GM19324 (cell line): ENCODE measurements around the gene TPD52L1.
"Not testable (repeated sequence)": the region's sequence is repeated elsewhere in the genome, so short reads cannot be mapped to it uniquely, and the experiment has no call there.

Experiments used
- ATAC-seq: cut with Tn5 transposase; IDR thresholded peaks from one replicate; pipeline ENCODE4 v1.9.1; 2021; ENCODE audit warnings: mild to moderate bottlenecking, moderate library complexity; ENCODE audit not compliant: unreplicated experiment, low FRiP score

Gene TPD52L1, protein sequence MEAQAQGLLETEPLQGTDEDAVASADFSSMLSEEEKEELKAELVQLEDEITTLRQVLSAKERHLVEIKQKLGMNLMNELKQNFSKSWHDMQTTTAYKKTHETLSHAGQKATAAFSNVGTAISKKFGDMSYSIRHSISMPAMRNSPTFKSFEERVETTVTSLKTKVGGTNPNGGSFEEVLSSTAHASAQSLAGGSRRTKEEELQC

GRCh38 chr6:125153391-125154117, at the start of gene TPD52L1:
Gene TPD52L1, plus strand, starts transcription at chr6:125153773. Its CDS starts 179 bp downstream, at chr6:125153952.
- ATAC-seq, result peak; percentile 96

GRCh38 chr6:125104425-125104824, 49.1 kb upstream of the TPD52L1 start:
- no peak for ATAC-seq

DNA sequence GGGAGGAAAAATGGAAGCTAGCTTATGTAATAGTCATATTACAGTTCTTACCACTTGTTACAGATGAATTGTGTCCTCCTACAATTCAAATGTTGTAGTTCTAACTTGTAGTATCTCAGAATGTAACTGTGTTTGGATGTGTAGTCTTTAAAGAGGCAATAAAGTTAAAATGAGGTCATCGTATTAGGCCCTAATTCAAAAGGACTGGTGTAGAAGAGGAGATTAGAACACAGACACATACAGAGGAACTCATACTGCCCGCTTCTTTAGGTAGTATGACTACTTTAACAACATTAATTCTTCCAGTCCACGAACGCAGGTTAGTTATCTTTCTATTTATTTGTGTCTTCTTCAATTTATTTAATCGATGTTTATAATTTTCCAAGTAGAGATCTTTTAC, 46.5 kb upstream of the TPD52L1 start:
- ATAC-seq, result no peak

DNA sequence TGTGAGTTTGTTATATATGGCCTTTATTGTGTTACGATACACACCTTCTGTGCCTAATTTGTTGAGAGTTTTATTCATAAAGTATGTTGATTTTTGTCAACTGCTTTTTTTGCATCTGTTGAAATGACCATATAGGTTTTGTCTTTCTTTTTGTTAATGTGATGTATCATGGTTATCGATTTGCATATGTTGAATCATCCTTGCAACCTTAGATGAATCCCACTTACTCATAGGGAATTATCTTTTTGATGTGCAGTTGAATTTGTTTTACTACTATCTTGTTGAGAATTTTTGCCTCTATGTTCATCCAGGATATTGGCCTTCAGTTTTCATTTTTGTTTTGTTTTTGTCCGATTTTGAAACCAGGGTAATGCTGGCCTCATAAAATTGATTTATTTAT, 45.7 kb upstream of the TPD52L1 start:
- no peak for ATAC-seq

- no peak for ATAC-seq
Measured at GRCh38 chr6:125110056-125110455, 43.5 kb upstream of the TPD52L1 start.

GRCh38 chr6:125111219-125111983, 42.2 kb upstream of the TPD52L1 start:
- no peak for ATAC-seq

DNA sequence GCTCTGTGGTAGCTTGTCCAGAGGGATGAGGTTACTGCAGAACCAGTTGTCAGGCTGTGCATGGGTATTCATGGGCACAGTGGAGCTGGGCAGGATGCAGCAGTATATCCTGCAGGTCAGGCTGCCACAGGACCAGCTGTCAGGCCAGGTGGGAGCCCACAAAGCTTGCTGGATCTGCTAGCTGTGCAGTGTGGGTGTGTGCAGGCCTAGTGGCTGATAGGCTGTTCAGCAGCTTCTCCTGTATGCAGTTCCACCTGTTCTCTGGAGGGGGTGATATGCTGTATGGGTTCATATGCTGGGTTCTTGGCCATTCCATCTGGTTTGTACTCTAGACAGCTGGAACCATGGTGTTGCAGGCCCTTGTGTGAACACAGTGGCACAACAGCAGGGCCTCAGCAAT, 40.6 kb upstream of the TPD52L1 start:
- no peak for ATAC-seq

GRCh38 chr6:125114248-125114858, 39.2 kb upstream of the TPD52L1 start:
- no peak for ATAC-seq

DNA sequence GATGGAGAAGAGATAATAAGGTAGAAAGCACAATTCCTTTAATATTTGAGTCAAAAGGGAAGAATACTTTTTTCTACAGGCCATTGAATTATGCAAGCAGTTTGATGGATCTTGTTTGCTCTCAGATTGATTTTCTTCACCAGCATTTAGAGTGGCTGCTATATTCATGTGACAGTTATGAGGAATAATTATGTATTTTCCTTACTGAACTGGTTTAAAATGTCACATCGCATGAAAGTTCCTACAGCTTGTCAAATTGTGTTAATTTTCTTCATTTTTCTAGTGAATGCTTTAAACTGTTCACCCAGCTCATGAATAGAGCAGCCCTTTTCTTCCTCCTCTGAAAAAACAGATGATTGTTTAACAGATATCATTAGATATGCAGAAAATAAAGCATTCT, 37.4 kb upstream of the TPD52L1 start:
- no peak for ATAC-seq

DNA sequence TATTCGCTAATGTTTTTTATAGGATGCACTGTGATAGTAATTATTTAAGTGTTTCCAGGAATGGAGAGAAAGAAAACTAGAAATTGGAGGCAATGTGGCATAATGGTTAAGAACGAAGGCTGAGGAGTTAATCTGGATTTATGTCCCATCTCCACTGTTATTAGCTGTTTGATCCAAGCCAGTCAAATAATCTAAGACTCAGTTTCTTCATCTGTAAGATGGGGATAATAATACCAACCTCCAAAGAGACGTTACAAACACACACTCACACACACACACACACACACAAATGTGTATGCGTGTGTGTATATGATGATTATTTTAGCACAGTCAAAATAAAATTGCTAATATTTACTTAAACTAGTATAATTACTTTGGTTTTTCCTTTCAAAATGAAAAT, 36.9 kb upstream of the TPD52L1 start:
- ATAC-seq, result no peak

GRCh38 chr6:125117818-125118217, 35.8 kb upstream of the TPD52L1 start:
- ATAC-seq, result no peak

GRCh38 chr6:125120054-125120590, 33.5 kb upstream of the TPD52L1 start:
- ATAC-seq, result no peak

- ATAC-seq, result no peak
Measured at GRCh38 chr6:125121894-125122293, 31.7 kb upstream of the TPD52L1 start.

- ATAC-seq, result no peak
Measured at GRCh38 chr6:125123051-125123450, 30.5 kb upstream of the TPD52L1 start.

- ATAC-seq, result no peak
Measured at GRCh38 chr6:125123468-125124048, 30.0 kb upstream of the TPD52L1 start.

- ATAC-seq, result no peak
Measured at GRCh38 chr6:125124049-125124669, 29.4 kb upstream of the TPD52L1 start.

- ATAC-seq, result not testable (repeated sequence)
Measured at GRCh38 chr6:125125856-125126255, 27.7 kb upstream of the TPD52L1 start.

DNA sequence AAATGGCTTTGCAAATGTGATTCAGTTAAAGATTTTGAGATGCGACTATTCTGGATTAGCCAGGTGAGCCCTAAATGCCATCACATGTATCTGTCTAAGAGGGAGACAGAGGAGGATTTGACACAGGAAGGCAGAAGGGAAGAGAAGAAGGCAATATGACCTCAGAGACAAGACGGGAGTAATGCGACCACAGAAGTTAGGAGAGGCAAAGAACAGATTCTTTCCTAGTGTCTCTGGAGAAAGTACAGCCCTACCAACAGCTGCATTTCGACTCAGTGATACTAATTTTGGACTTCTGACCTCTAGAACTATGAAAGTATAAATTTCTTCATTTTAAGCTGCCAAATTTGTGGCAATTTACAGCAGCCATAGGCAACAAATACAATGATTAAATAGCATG, 24.2 kb upstream of the TPD52L1 start:
- ATAC-seq, result no peak

GRCh38 chr6:125132058-125132457, 21.5 kb upstream of the TPD52L1 start:
- no peak for ATAC-seq

DNA sequence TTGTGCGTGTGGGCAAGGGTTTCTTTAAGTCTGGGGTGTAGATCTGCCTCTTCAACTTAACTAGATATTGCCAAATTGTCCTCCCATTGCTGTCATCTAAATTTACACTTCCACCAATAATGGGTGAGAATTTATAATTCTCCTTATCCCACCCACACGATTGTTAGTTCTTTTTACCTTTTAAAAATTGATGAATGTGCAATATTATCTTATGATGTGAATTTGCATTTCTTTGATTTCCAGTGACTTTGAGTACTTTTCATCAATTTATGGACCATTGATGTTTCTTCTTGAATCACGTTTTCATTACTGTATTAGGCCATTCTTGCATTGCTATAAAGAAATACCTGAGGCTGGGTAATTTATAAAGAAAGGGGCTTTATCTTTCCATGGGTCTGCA, 17.2 kb upstream of the TPD52L1 start:
- no peak for ATAC-seq
